Testis (tissue), 2 donors: Measurements from ENCODE around the gene PMVK.

Source experiments
- POLR2A ChIP-seq: fragments of 450-650 bp; IDR thresholded peaks from one replicate; pipeline ENCODE4 v1.6.1; 2017; ENCODE audit warnings: antibody characterized with exemption, mild to moderate bottlenecking, moderate library complexity
- TF ChIP-seq, protein P1 (sequence below), 3 experiments: fragments of 450-650 bp in 2 of 3; fragments of 200-600 bp in 1 of 3; sonication (generic) in 1 of 3; IDR thresholded peaks; one replicate each; pipeline ENCODE4 v1.5.1; 2016 to 2019; ENCODE audit warnings: antibody characterized with exemption in 3 of 3, mild to moderate bottlenecking in 2 of 3, moderate library complexity in 1 of 3

DNA sequence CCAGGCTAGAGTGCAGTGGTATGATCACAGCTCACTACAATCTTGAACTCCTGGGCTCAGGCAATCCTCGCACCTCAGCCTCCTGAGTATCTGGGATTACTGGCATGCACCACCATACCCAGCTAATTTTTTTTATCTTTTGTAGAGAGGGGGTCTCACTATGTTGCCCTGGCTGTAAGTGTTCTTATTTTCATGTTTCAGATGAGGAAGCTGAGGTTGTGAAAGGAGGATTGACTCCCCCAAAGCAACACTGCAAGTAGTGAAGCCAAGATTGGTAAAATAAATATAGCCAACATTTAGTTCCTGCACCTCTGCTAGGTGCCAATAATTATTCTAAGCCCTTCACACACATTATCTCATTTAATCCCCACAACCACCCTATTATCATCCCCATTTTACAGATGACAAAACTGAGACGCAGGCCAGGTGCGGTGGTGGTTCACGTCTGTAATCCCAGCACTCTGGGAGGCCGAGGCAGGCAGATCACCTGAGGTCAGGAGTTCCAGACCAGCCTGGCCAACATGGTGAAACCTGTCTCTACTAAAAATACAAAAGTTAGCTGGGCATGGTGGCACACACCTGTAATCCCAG, 2.1 kb downstream of the PMVK start:
- TF ChIP-seq, protein P1, sequence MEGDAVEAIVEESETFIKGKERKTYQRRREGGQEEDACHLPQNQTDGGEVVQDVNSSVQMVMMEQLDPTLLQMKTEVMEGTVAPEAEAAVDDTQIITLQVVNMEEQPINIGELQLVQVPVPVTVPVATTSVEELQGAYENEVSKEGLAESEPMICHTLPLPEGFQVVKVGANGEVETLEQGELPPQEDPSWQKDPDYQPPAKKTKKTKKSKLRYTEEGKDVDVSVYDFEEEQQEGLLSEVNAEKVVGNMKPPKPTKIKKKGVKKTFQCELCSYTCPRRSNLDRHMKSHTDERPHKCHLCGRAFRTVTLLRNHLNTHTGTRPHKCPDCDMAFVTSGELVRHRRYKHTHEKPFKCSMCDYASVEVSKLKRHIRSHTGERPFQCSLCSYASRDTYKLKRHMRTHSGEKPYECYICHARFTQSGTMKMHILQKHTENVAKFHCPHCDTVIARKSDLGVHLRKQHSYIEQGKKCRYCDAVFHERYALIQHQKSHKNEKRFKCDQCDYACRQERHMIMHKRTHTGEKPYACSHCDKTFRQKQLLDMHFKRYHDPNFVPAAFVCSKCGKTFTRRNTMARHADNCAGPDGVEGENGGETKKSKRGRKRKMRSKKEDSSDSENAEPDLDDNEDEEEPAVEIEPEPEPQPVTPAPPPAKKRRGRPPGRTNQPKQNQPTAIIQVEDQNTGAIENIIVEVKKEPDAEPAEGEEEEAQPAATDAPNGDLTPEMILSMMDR (IDR thresholded peaks at IDR 0.05), result no peak
- no peak for TF ChIP-seq POLR2A
